ENCODE data around the gene REEP3.
A peak's percentile ranks its signal among the peaks of the same experiment; 100 is the strongest.
"Not testable (repeated sequence)": the region's sequence is repeated elsewhere in the genome, so short reads cannot be mapped to it uniquely, and the experiment has no call there.

Gene REEP3

DNA sequence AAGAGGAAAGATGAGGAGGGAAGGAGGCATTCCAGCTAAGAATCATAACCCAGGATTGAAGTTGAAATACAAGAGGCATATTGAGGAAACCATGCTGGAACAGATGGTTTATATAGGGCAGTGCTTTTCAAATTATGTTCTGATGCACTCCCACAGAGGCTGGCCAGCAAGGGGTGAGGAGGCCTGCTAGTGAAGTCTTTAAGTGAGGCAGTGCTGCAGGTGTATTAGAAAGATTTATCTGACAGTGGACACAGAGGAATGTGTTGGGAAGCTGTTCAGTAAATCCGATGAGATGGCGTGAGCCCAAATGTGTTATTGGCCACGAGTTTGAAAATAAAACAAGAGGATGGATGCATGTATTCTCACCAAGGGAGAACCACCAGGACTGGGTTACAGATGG lies 28.6 kb downstream of the REEP3 start:
- no peak for DNase-seq (ENCODE audit: low spot score)

GRCh38 chr10:63553031-63553430 lies 31.8 kb downstream of the REEP3 start:
- peak; percentile 45 for DNase-seq (ENCODE audit: low spot score)

DNA sequence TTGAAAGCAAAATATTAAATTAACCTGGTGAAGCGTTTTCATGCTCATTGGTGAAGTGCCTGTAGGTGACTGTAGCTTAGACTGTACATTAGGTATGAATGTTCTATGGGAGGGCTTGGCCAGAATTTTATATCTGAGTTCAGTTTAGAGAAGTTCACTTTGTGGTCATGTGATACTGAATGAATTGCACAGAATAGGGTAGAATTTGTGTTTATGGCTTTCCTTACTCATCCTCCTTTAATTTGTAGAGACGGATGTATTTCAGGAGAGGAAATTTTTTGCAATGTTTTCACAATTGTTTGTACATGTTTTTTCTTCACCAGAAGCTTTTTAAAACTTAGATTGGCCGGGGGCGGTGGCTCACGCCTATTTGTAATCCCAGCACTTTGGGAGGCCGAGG lies 32.3 kb downstream of the REEP3 start:
- no peak for DNase-seq (ENCODE audit: low spot score)

DNA sequence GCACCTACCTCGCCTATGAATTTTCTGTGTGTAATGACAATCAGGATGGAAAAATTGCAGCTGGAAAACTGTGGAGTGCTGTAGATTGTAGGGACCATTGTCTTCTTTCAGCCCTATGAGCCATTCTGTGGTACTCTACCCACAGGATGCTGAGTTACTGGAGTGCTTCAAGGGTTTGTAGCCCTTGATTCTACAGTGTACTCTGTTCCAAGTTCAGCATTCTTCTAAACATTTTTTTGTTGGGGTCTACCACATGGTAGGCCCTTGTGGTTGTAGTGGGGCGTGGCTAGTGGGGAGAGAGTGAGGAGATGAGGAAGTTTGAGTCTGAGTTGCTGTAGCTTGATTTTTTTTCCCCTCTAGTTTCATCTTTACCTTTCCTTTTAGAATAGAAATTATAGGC lies 33.5 kb downstream of the REEP3 start:
- DNase-seq (ENCODE audit: low spot score) = peak; percentile 77

DNA sequence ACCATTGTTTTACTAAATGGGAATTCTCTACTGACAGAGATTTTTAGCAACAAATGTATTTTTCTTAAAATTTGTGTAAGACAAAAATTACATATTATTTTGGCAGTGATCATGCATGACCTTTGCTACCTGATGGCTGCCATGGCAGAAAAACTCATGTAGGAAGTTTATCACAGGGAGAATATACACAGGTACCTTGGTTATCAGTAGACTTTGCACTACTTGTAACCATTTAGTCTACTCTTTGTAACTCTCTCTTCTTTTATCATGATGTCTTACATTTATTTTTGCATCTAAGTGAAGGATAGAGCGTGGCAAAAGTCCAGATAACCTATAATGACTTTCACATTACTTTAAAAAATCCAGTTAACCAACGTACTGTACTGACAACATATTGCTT lies 34.1 kb downstream of the REEP3 start:
- no peak for DNase-seq (ENCODE audit: low spot score)

DNA sequence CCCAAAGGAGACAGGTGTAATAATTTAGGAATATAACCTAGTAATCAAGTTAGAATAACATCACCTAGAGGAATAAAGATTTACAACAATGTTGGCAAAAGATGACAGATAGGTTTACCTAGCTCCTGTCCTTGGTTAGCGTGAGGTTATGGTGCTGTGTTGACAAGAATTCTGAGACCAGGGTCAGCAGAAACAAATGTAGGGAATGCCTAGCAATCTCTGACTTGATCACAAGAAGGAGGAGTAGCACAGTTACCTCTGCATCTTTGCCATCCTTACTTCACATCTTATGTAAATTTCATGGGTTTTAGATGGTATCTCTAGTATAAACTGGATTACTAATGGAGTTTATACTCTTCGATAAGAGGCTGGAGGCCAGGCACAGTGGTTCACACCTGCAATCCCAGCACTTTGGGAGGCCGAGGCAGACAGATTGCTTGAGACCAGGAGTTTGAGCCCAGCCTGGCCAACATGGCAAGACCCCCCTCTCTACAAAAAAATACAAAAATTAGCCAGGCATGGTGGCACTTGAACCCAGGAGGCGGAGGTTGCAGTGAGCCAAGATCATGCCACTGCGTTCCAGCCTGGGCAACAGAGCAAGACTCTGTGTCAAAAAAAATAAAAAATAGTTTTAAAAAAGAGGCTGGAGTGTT lies 37.1 kb downstream of the REEP3 start:
- no peak for DNase-seq (ENCODE audit: low spot score)

DNA sequence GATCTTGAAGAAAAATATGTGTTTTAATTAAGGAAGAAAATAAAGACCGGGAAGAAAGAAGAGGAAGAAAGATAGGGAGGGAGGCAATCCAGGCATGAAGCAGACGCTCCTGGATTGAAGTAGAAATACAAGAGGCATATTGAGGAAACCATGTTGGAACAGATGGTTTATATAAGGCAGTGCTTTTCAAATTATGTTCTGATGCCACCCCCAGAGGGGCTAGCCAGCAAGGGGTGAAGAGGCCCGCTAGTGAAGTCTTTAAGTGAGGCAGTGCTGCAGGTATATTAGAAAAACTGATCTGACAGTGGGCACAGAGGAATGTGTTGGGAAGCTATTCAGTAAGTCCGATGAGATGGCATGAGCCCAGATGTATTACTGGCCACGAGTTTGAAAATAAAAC lies 40.1 kb downstream of the REEP3 start:
- DNase-seq (ENCODE audit: low spot score) = no peak

GRCh38 chr10:63562391-63562790 lies 41.2 kb downstream of the REEP3 start:
- DNase-seq (ENCODE audit: low spot score) = no peak

- DNase-seq (ENCODE audit: low spot score) = no peak
Observed at GRCh38 chr10:63562857-63563256, 41.7 kb downstream of the REEP3 start.

DNA sequence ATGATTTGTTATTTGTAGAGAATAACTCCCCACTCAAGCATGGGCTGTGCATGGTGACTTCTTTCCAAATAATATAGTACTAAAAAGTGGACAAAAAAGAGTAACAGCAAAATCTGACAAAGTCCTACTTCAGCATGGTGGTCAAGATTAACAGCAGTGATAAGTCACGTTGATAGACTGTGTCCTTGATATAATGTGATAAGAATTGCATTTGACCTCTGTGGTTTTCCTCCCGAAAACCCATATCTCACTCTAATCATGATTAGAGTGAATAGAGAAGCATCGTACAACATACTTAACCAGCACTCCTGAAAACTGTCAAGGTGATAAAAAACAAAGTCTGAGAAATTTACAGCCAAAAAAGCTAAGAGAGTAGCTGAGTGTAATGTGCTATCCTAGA lies 42.4 kb downstream of the REEP3 start:
- DNase-seq (ENCODE audit: low spot score) = no peak

- not testable (repeated sequence) for DNase-seq (ENCODE audit: low spot score)
Observed at GRCh38 chr10:63564731-63565130, 43.5 kb downstream of the REEP3 start.

DNA sequence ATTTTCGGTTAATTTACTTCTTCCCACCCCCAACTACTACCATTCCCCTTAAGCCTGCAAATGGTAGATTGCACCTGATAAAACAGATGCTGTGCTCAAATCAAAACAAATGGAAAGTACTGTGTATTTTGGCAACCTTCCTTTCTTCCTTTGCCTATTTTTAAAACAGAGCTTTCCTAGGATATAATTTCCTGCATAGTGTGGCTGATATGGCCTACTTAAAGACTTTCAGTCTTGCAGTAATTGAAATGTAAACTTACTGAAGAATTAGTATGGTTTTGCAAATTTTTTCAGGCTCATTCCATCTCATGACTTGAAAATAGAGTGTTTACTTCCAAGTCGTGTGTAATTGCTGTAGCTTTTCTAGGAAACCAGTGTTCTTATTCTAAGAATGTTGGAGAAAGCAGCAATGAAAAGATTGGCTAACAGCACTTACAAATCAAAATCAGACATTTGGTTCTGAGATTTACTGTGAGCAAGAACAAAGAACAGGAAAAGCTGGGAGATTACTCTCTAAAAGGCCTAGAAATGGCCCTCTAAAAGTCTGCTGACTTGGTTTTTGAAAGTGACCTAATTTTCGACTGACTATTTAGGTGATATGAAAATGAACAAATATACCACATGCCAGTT lies 52.0 kb downstream of the REEP3 start:
- DNase-seq (ENCODE audit: low spot score) = peak; percentile 21

DNA sequence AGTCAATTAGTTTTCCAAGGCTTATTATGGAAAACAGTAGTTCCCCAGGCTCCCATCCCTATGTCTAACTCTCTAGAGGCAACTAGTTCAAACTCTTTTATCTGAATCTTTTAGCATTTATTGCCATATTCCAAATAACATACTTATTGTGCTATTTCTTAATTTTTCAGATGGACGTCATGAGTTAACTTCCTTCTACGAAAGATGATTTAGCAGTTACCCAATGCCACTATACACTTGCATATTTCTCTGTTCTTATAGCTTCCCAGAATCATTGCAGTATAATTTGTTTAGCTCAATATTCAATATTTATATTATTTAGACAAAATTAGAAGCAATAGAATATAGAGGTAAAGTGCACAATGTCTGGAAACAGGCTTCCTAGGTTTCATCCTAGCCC lies 52.8 kb downstream of the REEP3 start:
- no peak for DNase-seq (ENCODE audit: low spot score)

- no peak for DNase-seq (ENCODE audit: low spot score)
Observed at GRCh38 chr10:63576501-63576900, 55.3 kb downstream of the REEP3 start.

DNA sequence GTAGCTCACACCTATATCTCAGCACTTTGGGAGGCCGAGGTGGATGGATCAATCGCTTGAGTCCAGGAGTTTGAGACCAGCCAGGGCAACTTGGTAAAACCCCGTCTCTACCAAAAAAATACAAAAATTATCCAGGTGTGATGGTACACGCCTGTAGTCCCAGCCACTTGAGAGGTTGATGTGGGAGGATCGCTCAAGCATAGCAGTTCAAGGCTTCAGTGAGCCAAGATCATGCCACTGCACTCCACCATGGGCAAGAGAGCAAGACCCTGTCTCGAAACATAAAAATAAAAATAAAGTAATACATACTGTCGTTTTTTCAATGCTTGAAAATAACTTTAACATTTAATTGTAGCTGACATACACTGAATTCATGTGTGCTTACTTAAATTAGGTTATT lies 57.3 kb downstream of the REEP3 start:
- no peak for DNase-seq (ENCODE audit: low spot score)

DNA sequence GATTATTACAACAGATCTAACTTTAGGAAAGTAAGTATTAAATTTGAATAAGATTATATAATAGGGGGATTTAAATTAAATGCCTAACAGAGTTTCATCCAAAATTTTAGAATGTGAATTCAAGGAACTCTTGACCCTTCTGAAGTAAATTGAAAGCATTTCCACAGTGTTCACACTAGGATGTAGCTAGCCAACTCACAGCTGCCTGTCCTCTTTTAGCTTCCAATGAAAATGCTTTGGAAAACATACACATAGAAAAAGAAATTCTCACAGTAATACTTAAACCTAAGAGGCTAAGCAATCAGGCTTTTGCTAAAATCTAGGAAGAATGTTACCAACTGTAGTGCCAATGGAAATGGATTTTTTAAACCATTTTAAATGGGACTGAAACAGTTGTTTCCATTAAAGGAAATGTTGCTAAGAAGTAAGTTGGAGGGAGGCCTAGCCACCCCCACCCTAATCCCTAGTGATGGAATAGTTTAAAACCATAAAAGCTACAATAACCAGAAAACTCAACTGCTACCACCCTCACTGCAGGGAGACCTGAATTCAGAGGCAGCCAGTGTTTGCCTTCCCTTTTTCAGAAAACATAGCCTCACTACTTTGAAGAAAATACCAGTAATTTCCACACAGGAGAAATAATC lies 58.3 kb downstream of the REEP3 start:
- DNase-seq (ENCODE audit: low spot score) = no peak

DNA sequence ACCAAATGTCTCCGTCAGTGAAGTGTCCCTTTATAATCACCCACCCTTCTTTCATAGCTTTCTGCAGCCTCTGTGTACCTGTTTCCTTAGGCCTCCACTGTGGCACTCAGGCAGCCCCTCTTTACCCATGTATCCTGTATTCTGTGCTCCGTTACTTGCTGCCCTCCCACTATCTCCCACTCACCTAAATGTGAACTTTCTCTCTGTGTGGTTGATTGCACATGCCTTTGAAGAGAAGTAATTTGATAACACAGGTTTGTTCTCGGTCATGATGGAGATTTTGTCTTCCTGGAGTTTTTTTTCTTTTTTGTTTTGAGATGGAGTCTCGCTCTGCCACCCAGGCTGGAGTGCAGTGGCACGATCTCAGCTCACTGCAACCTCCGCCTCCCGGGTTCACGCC lies 61.5 kb downstream of the REEP3 start:
- DNase-seq (ENCODE audit: low spot score) = no peak

GRCh38 chr10:63583397-63583796 lies 62.2 kb downstream of the REEP3 start:
- no peak for DNase-seq (ENCODE audit: low spot score)

DNA sequence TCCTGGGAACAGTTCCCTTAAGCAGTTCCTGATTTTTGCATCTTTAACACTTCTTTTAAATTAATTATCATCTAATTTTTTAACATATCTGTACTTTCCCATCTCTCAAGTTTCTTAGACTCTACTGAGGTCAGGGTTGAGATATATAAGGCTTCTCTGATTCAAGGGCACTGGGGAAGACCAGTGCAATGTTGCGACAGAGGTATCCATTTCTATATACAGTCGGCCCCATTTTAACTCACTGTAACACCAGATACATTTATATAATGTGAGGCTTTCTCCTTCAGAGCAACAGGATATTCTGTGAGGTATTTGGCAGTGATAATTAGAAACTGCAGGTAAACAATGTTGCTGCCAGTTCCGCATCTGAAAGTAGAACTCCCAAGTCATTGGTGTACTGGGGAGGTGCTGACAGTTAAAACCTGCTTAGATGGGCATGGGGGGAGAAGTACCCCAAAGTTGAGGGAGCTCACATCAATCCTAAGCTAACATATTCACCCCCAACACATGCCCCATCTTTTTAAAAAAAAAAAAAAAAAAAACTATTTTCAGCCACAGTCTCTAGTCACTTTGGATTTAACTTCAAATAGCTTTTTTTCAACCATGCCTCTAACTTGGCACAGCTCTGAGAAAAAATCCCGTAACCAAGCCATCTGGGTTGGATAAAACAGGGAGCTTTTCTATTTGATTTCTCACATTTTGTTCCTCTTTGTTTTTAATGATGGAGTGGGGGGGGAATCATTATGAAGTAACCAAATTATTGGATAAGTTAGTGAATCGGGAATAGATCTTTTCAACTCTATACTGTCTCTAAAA lies 62.9 kb downstream of the REEP3 start:
- DNase-seq (ENCODE audit: low spot score) = no peak

- DNase-seq (ENCODE audit: low spot score) = no peak
Observed at GRCh38 chr10:63584725-63585035, 63.5 kb downstream of the REEP3 start.

- no peak for DNase-seq (ENCODE audit: low spot score)
Observed at GRCh38 chr10:63585041-63585440, 63.8 kb downstream of the REEP3 start.

GRCh38 chr10:63586043-63586442 lies 64.8 kb downstream of the REEP3 start:
- DNase-seq (ENCODE audit: low spot score) = no peak

DNA sequence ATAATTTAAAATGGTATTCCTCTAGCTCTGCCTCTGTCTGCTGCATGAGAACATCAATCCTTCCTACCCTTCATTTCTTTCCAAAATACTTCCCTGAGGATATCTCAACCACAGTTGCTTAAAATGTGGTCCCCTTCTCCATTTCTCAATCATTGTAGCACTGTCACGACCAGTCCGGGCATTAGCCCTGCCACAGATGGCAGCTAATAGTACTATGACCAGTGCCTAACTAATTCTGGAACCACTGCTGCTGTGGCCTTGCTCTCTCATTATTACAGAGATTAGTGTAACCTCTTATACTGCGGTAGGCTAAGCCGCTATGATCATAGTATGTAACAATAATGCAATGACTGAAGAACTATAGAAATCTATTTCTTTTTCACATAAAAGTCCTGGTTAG lies 66.0 kb downstream of the REEP3 start:
- no peak for DNase-seq (ENCODE audit: low spot score)

Measured in AG08396 (cell line).